ENCODE data around the gene FGD4. TPM values are rescaled to one million over a fixed set of nuclear protein-coding genes. Genes with fewer than 3 reads are reported as not detected.

Gene FGD4
- total RNA-seq, 4 donors from 2014 or later, result 21.4 to 33.0 (median 26.9) TPM

DNA sequence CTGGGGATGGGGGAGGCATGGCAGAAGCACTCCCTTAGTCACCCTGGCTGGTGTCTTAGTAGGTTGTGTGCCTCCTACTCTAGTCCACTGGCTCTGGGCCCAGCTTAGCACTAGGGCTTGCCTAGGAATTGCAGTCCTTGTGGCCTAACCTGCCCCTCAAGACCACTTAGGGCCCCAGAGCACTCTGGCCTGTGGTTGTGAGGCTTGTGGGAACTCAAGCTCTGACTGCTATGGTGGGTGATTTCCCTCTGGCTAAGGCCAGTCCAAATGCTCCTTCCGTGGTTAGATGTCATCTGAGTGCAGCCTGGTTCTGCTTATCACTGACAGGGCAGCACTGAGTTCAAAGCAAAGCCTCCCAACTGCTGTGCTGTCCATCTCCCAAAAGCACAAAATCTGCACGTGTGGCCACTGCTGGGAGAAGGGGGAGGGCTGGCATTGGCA lies 20.2 kb downstream of the FGD4 start:
- WGBS, result 43% methylated on average over 2 of the region's 2 CpGs
- H3K27me3 ChIP-seq, result no peaks in the 10 kb centered on the region
- H3K27ac ChIP-seq (replicated peaks in 1 of 4), result no peak overlapping the region
- TF ChIP-seq POLR2A (IDR thresholded peaks at IDR 0.05; ENCODE audit: low read depth) (no peak), EP300 (IDR thresholded peaks at IDR 0.05) (no peak)
- H3K9me3 ChIP-seq, result no peaks in the 10 kb centered on the region
- H3K4me3 ChIP-seq, result no peak overlapping the region
- H3K4me1 ChIP-seq, result peaks cover 4 to 10% (median 8%) of the 10 kb centered on the region in 4 donors
- no peak for DNase-seq (ENCODE audit: extremely low spot score)
- no peaks in the 10 kb centered on the region for H3K36me3 ChIP-seq
- intact Hi-C loops (cut with DNase I), result no loop called here

DNA sequence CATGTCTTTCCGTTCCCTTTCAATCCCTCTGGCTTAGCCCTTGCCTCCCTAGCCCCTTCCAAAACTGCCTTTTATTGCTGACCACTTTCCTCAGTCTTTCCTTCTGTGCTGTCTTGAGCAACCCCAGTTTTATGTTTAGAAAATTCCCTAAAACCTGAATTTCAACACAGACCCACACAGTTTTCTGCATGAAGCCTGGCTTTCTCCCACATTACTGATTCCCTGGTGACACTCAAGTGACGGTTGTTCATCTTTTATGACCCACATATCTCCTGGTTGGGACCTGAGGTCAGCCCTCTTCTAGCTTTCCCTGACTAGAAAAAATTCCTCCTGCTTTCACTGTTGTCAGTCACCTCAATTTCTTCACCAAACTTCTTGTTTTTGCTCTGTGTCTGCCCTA lies 21.0 kb downstream of the FGD4 start:
- Histone ChIP-seq H3K9me3 (no peaks in the 10 kb centered on the region), H3K36me3 (no peaks in the 10 kb centered on the region), H3K4me3 (no peak overlapping the region), H3K4me1 (peaks cover 4 to 10% (median 8%) of the 10 kb centered on the region in 4 donors), H3K27ac (replicated peaks in 1 of 4) (no peak overlapping the region), H3K27me3 (no peaks in the 10 kb centered on the region)
- intact Hi-C loops (cut with DNase I), result no loop called here
- WGBS, result 82% methylated on average over 2 of the region's 2 CpGs
- TF ChIP-seq POLR2A (IDR thresholded peaks at IDR 0.05; ENCODE audit: low read depth) (no peak), EP300 (IDR thresholded peaks at IDR 0.05) (no peak), POLR2AphosphoS5 (IDR thresholded peaks at IDR 0.05) (no peak)
- TF ChIP-seq, protein P1, sequence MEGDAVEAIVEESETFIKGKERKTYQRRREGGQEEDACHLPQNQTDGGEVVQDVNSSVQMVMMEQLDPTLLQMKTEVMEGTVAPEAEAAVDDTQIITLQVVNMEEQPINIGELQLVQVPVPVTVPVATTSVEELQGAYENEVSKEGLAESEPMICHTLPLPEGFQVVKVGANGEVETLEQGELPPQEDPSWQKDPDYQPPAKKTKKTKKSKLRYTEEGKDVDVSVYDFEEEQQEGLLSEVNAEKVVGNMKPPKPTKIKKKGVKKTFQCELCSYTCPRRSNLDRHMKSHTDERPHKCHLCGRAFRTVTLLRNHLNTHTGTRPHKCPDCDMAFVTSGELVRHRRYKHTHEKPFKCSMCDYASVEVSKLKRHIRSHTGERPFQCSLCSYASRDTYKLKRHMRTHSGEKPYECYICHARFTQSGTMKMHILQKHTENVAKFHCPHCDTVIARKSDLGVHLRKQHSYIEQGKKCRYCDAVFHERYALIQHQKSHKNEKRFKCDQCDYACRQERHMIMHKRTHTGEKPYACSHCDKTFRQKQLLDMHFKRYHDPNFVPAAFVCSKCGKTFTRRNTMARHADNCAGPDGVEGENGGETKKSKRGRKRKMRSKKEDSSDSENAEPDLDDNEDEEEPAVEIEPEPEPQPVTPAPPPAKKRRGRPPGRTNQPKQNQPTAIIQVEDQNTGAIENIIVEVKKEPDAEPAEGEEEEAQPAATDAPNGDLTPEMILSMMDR (IDR thresholded peaks at IDR 0.05), result no peak
- DNase-seq (ENCODE audit: extremely low spot score), result no peak

DNA sequence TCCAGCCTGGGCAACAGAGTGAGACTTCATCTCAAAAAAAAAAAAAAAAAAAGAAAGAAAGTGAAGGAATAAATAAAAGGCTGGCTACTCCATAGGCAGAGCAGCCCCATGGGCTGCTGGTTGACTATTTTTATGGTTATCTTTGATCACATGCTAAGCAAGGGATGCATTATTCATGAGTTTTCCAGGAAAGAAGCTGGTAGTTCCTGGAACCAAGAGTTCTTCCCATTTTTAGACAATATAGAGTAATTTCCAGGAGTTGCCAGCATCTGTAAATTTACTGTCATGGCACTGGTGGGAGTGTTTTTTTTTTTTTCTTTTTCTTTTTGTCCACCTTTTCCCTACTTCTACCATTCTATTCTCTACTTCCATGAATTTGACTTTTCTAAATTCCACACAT lies 24.2 kb downstream of the FGD4 start:
- no peak overlapping the region for H3K27ac ChIP-seq (replicated peaks in 1 of 4)
- no peak for TF ChIP-seq POLR2A (IDR thresholded peaks at IDR 0.05; ENCODE audit: low read depth)
- TF ChIP-seq EP300 (IDR thresholded peaks at IDR 0.05), result no peak
- H3K27me3 ChIP-seq, result no peaks in the 10 kb centered on the region
- intact Hi-C loops (cut with DNase I), result no loop called here
- H3K4me3 ChIP-seq, result no peak overlapping the region
- no peaks in the 10 kb centered on the region for H3K36me3 ChIP-seq
- peaks cover 0 to 11% (median 8%) of the 10 kb centered on the region in 4 donors for H3K9me3 ChIP-seq
- no peak for DNase-seq (ENCODE audit: extremely low spot score)
- H3K4me1 ChIP-seq, result peaks cover 4 to 10% (median 8%) of the 10 kb centered on the region in 4 donors

DNA sequence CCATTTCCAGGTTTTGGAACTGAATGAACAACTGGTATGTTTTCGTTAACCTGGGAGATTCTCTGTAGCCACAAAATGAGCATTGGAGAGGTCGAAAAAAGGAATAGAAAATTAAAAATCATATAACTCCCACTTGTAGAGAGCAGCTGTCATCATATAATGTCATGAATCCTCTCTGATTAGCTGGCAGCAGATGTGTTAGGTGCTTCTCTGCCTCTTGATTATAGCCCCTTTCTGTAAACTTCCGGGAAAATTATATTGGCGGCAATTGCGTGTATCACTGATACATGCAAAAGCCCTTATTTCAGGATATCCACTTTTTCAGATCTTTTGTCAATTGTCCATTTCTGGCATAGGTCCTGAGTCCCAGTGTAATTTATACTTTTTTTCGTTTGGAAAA lies 31.7 kb downstream of the FGD4 start:
- Histone ChIP-seq H3K4me3 (no peak overlapping the region), H3K27me3 (no peaks in the 10 kb centered on the region), H3K36me3 (peaks cover 0 to 3% (median 0%) of the 10 kb centered on the region in 4 donors), H3K9me3 (peaks cover 0 to 17% (median 8%) of the 10 kb centered on the region in 4 donors), H3K27ac (replicated peaks in 1 of 4) (no peak overlapping the region), H3K4me1 (peaks cover 0 to under 1% (median 0%) of the 10 kb centered on the region in 4 donors)
- WGBS, result 80% methylated on average over 6 of the region's 6 CpGs
- intact Hi-C loops (cut with DNase I), result no loop called here
- no peak for DNase-seq (ENCODE audit: extremely low spot score)
- TF ChIP-seq, protein P1 (IDR thresholded peaks at IDR 0.05), result no peak
- TF ChIP-seq POLR2AphosphoS5 (IDR thresholded peaks at IDR 0.05) (no peak), EP300 (IDR thresholded peaks at IDR 0.05) (no peak), POLR2A (IDR thresholded peaks at IDR 0.05; ENCODE audit: low read depth) (no peak)

DNA sequence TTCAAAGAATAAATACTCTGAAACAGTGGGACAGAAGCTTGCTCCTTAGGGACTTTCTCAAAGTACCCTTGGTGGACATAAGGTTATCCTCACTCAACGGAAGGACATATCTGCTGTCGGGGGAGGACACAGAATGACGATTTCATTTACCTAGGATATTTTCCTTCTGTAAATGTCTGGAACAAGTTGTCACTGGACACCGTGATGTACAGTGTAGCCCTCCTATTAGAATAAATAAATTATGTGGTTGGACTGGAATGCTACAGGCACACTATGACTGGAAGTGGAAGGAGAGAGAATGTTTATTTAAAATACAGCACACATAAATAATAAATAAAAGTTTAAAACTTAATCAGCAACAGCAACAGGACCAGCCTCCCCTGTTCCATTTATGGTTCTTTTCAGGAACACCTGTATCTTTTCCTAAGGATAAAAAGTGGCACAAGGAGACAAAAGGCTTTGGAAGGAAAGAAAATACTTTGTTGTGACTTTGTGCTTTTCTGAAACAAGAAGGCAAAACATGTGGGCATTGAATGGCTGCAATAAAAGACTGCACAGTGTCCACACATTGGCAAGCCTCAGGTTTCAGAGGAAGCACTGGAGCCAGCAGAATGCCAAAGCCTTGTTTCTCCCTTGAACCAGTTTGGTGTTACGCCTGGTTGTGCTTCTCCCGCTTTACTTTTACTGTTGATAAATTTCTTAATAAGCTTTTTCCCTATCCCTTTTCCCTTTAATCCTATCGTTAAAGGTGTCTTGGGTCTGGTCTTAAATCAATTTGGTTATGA lies 36.8 kb downstream of the FGD4 start:
- DNase-seq (ENCODE audit: extremely low spot score), result no peak
- H3K4me1 ChIP-seq, result peaks cover 5 to 13% (median 9%) of the 10 kb centered on the region in 4 donors
- no peaks in the 10 kb centered on the region for H3K9me3 ChIP-seq
- intact Hi-C loops (cut with DNase I), result no loop called here
- TF ChIP-seq, protein P1 (IDR thresholded peaks at IDR 0.05), result no peak
- no peak for TF ChIP-seq POLR2AphosphoS5 (IDR thresholded peaks at IDR 0.05)
- TF ChIP-seq POLR2A (IDR thresholded peaks at IDR 0.05; ENCODE audit: low read depth), result no peak
- no peak for TF ChIP-seq EP300 (IDR thresholded peaks at IDR 0.05)
- no peak overlapping the region for H3K4me3 ChIP-seq
- H3K27ac ChIP-seq (replicated peaks in 1 of 4), result no peak overlapping the region
- no peaks in the 10 kb centered on the region for H3K36me3 ChIP-seq
- WGBS, result 66% methylated on average over 7 of the region's 7 CpGs
- no peaks in the 10 kb centered on the region for H3K27me3 ChIP-seq
